ENCODE results near the gene KRTAP10-3.

DNA sequence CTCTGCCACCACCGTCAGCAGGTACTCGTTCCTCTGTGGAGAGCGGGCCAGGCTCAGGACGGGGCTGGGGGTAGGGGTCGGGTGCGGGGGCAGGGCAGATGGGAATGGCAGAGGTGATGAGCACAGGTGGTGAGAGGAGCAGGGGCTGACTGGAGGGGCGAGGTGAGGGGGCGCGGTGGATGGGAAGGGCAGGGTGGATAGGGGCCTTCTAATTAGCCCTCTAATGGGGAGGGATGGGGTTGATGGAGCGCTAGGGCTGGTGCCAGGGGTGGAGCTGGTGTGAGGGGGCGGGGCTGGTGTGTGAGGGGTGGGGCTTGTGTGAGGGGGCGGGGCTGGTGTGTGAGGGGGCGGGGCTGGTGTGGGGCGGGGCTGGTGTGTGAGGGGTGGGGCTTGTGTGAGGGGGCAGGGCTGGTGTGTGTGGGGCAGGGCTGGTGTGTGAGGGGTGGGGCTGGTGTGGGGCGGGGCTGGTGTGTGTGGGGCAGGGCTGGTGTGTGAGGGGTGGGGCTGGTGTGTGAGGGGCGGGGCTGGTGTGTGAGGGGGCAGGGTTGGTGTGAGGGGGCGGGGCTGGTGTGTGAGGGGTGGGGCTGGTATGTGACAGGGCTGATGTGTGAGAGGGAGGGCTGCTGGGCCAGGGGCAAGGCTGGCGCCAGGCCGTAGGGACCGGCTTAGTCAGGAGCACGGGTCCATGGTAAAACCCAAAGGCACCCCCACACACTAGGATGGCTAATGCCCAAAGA, 24.5 kb downstream of the KRTAP10-3 start:
- no peak for TF ChIP-seq POLR2AphosphoS5 (IDR thresholded peaks at IDR 0.05; ENCODE audit: insufficient read depth, low read depth, low read length)
- TF ChIP-seq, protein P1, sequence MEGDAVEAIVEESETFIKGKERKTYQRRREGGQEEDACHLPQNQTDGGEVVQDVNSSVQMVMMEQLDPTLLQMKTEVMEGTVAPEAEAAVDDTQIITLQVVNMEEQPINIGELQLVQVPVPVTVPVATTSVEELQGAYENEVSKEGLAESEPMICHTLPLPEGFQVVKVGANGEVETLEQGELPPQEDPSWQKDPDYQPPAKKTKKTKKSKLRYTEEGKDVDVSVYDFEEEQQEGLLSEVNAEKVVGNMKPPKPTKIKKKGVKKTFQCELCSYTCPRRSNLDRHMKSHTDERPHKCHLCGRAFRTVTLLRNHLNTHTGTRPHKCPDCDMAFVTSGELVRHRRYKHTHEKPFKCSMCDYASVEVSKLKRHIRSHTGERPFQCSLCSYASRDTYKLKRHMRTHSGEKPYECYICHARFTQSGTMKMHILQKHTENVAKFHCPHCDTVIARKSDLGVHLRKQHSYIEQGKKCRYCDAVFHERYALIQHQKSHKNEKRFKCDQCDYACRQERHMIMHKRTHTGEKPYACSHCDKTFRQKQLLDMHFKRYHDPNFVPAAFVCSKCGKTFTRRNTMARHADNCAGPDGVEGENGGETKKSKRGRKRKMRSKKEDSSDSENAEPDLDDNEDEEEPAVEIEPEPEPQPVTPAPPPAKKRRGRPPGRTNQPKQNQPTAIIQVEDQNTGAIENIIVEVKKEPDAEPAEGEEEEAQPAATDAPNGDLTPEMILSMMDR (IDR thresholded peaks at IDR 0.05; ENCODE audit: extremely low read depth in 1 of 2, insufficient read depth in 1 of 2, low read depth in 1 of 2, low read length in 2 of 2): no peak
- TF ChIP-seq GATA2 (IDR thresholded peaks at IDR 0.05; ENCODE audit: insufficient read depth, insufficient read length, low read depth, low read length): no peak
- no peak for TF ChIP-seq POLR2A (IDR thresholded peaks at IDR 0.05; ENCODE audit: low read depth, low read length)
- no peak for TF ChIP-seq EZH2 (IDR thresholded peaks at IDR 0.05; ENCODE audit: borderline replicate concordance, low read depth, low read length, severe bottlenecking)
- no peak for TF ChIP-seq MYC (IDR thresholded peaks at IDR 0.05; ENCODE audit: low read depth, low read length)
- TF ChIP-seq, protein P2, sequence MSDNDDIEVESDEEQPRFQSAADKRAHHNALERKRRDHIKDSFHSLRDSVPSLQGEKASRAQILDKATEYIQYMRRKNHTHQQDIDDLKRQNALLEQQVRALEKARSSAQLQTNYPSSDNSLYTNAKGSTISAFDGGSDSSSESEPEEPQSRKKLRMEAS (IDR thresholded peaks at IDR 0.05; ENCODE audit: insufficient read depth, insufficient read length): no peak
- no peak for TF ChIP-seq FOS (IDR thresholded peaks at IDR 0.05; ENCODE audit: borderline replicate concordance, insufficient read depth, low read length)
- TF ChIP-seq JUN (IDR thresholded peaks at IDR 0.05; ENCODE audit: borderline replicate concordance, insufficient read depth, insufficient read length, low read depth): no peak
